Measurements from ENCODE around the gene CPZ.
"Not testable (repeated sequence)": the region's sequence is repeated elsewhere in the genome, so short reads cannot be mapped to it uniquely, and the experiment has no call there.

The CPZ gene

GRCh38 chr4:8653326-8654000, 60.9 kb downstream of the CPZ start:
- DNase-seq (ENCODE audit: low read depth in 2 of 2): no peak

DNA sequence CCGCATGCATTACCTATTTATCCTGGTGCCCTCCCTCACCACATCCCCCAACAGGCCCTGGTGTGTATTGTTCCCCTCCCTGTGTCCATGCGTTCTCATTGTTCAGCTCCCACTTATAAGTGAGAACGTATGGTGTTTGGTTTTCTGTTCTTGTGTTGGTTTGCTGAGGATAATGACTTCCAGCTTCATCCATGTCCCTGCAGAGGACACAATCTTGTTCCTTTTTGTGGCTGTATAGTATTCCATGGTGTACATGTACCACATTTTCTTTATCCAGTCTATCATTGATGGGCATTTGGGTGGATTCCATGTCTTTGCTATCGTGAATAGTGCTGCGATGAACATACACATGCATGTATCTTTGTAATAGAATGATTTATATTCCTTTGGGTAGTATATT, 61.6 kb downstream of the CPZ start:
- DNase-seq (ENCODE audit: low read depth in 2 of 2): not testable (repeated sequence)

- no peak for DNase-seq (ENCODE audit: low read depth in 2 of 2)
These were observed 63.0 kb downstream of the CPZ start for GRCh38 chr4:8655411-8656184.

GRCh38 chr4:8656185-8656517, 63.6 kb downstream of the CPZ start:
- no peak for DNase-seq (ENCODE audit: low read depth in 2 of 2)

GRCh38 chr4:8656711-8657380, 64.3 kb downstream of the CPZ start:
- no peak for DNase-seq (ENCODE audit: low read depth in 2 of 2)

DNA sequence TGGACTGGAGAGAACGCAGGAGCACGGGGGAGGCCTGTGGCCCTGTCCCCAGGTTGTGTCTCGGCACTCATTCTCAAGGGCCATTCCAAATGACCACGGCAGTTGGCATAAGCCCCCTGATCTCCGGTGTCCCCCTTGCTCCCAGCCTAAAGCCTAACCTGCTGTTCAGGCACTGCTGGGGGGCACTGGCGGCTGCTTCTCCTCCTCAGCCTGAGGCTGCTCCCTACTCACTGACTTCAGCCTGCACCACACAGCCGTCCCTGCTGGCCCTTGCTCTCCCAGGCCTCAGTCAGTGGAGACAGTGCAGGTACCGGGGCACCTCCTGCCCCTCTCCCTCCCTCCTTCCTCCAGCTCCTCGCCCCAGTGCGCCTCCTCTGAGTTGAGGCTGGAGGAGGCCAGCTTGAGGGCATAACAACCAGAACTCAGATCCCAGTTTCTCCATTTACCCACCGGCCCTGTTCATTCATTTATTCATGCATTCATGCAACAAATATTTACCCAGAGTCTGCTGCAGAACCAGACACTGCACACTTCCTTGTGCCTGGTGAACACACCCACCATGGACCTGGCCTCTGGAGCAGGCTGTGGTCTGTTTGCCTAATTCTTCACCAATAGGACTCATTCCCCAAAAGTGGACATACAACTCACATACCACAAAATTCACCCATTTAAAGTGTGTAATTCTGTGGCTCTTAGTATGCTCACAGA, 65.0 kb downstream of the CPZ start:
- no peak for DNase-seq (ENCODE audit: low read depth in 2 of 2)

- no peak for DNase-seq (ENCODE audit: low read depth in 2 of 2)
These were observed 70.2 kb downstream of the CPZ start for GRCh38 chr4:8662776-8663175.

GRCh38 chr4:8664031-8664805, 71.7 kb downstream of the CPZ start:
- no peak for DNase-seq (ENCODE audit: low read depth in 2 of 2)

- no peak for DNase-seq (ENCODE audit: low read depth in 2 of 2)
These were observed 72.4 kb downstream of the CPZ start for GRCh38 chr4:8664976-8665375.

GRCh38 chr4:8665406-8666360, 73.1 kb downstream of the CPZ start:
- DNase-seq (ENCODE audit: low read depth in 2 of 2): no peak

DNA sequence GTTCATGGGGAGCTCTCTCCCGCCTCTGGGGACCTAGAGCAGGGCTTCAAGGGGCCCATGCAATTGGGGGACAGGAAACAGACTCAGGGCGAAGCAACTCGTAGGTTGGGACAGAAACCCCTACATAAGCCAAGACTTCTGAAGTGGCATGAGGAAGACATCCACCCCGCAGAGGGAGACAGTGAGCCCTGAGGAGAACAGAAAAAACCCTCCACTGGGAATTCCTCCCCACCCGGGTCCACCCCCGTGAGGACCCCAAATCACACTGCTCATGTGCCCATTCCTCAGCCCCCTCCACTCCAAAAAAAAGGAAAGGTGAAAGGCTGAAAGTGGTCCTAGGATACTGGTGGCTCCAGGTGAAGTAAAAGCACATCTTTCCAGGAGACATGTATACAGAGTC, 74.0 kb downstream of the CPZ start:
- no peak for DNase-seq (ENCODE audit: low read depth in 2 of 2)
